ENCODE data around the gene IGFLR1. TPM values are rescaled to one million over a fixed set of nuclear protein-coding genes. Genes with fewer than 3 reads are reported as not detected.

IGFLR1 gene
- total RNA-seq, 4 donors from 2014 or later = 5.2 to 6.1 (median 5.9) TPM

GRCh38 chr19:35712567-35713505, 29.4 kb downstream of the IGFLR1 start:
- no peak overlapping the region for H3K4me3 ChIP-seq (replicated peaks in 1 of 3)
- no peak for TF ChIP-seq POLR2A (IDR thresholded peaks at IDR 0.05)
- TF ChIP-seq, protein P1, sequence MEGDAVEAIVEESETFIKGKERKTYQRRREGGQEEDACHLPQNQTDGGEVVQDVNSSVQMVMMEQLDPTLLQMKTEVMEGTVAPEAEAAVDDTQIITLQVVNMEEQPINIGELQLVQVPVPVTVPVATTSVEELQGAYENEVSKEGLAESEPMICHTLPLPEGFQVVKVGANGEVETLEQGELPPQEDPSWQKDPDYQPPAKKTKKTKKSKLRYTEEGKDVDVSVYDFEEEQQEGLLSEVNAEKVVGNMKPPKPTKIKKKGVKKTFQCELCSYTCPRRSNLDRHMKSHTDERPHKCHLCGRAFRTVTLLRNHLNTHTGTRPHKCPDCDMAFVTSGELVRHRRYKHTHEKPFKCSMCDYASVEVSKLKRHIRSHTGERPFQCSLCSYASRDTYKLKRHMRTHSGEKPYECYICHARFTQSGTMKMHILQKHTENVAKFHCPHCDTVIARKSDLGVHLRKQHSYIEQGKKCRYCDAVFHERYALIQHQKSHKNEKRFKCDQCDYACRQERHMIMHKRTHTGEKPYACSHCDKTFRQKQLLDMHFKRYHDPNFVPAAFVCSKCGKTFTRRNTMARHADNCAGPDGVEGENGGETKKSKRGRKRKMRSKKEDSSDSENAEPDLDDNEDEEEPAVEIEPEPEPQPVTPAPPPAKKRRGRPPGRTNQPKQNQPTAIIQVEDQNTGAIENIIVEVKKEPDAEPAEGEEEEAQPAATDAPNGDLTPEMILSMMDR (IDR thresholded peaks at IDR 0.05) = no peak
- no peaks in the 10 kb centered on the region for H3K9me3 ChIP-seq
- H3K36me3 ChIP-seq = no peaks in the 10 kb centered on the region
- H3K27ac ChIP-seq = no peak overlapping the region
- no peaks in the 10 kb centered on the region for H3K27me3 ChIP-seq
- intact Hi-C loops (cut with DNase I) = no loop called here
- DNase-seq = no peak
- WGBS, 2 donors = 78 to 80% methylated on average over 11 of the region's 11 CpGs
- peaks cover 10% of the 10 kb centered on the region in 2 donors for H3K4me1 ChIP-seq

DNA sequence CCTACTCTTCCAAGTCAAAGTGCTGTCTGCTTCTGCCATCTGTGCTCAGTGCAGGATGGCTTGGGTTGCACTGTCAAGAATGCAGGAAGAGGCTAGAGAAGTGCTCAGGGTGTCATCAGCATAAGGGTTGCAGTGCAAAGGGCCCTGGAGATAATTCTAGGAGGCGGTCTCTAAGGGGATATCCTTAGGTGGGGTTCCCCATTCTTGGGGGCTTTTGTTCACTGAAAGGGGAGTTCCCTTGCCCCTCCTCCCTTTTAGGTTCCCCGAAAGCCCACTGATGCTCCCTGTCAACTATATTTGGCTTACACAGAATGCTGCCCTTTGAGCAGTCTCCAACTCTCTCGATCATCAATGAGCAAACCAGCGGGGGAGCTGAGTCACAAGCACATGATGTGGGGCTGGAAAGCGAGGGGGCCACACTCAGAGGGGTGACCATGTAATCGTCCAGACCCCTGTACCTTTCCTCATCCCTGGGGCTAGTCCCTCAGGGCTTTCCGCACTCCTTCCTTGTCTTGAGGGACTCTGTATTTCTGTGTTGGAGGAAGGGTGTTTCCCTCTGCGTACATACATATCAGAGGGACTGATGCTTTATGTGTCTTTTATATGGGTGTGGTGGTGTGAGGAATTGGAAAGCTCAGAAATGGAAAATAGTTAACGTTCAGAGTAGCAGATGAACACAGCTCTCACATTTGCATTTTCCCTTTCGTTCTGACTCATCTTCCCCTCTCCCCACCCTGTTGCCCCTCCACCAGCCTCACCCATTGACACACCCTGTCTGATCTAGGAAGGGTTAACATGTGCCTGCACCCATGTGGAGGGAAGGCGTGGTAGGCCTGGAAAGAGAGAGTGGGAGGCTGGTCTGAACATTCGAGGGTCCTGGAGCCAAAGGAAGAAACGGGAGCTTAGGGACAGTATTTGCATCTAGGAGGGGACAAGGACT, 31.2 kb downstream of the IGFLR1 start:
- H3K9me3 ChIP-seq = no peaks in the 10 kb centered on the region
- H3K27me3 ChIP-seq = no peaks in the 10 kb centered on the region
- H3K27ac ChIP-seq = no peak overlapping the region
- H3K4me3 ChIP-seq (replicated peaks in 1 of 3) = no peak overlapping the region
- intact Hi-C loops (cut with DNase I) = no loop called here
- WGBS, 2 donors = 61 to 74% methylated on average over 13 of the region's 13 CpGs
- no peak for DNase-seq
- no peaks in the 10 kb centered on the region for H3K36me3 ChIP-seq
- TF ChIP-seq, protein P1 (IDR thresholded peaks at IDR 0.05) = no peak
- no peak for TF ChIP-seq POLR2A (IDR thresholded peaks at IDR 0.05)
- peaks cover 5 to 8% of the 10 kb centered on the region in 2 donors for H3K4me1 ChIP-seq

DNA sequence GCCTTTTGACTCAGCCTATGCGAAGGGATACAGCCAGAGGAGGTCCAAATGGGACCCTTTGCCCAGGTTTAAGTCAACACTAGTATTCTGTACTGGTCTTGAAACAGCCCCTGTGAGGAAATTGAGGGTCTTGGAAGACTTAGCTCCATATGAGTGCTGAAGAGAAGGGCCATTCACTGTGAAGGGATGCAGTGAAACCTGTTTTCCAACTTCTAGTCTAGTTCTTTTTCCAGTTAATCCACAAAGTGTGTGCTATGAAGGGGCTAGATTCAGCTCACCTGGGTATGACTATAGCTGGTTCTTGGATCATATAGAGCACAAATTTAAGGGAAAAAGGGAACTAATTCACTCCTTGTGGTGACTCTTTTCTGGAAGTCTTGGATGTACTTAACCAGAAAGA, 33.9 kb downstream of the IGFLR1 start:
- intact Hi-C loops (cut with DNase I) = no loop called here
- Histone ChIP-seq H3K9me3 (no peaks in the 10 kb centered on the region), H3K27ac (no peak overlapping the region), H3K36me3 (no peaks in the 10 kb centered on the region), H3K4me1 (no peaks in the 10 kb centered on the region), H3K27me3 (no peaks in the 10 kb centered on the region), H3K4me3 (replicated peaks in 1 of 3) (no peak overlapping the region)
- DNase-seq = no peak
- TF ChIP-seq, protein P1 (IDR thresholded peaks at IDR 0.05) = no peak
- TF ChIP-seq POLR2A (IDR thresholded peaks at IDR 0.05) = no peak
- WGBS, 2 donors = 57 to 61% methylated on average over 1 of the region's 1 CpG

DNA sequence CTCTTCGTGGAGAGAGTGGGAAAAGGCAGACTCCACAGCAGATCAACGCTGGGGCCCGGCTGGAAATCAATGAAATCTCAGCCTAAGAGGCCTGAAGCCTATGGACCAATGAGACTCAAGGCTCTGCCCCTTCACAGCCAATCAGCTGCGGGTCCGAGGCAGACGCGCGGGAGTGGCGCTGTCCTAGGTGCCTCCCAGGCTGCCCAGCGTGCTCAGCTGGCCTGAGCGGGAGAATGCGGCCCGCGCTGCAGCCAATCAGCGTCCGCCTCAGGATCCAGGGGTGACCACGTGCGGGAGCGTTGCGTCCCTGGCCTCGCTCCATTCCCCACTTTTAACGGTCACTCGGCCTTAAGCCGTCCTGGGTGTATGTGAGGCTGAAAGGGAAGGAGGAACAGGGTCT, 38.0 kb downstream of the IGFLR1 start, which contains the start of gene ZBTB32:
ZBTB32 (plus strand) TSS at position 341 of the 400 bp plus-strand sequence. CDS start 10,069 bp downstream, outside the sequence.
- WGBS, 2 donors = 22 to 45% methylated on average over 15 to 23 of the region's 24 CpGs
- no peaks in the 10 kb centered on the region for H3K36me3 ChIP-seq
- DNase-seq = peak; percentile 41 to 51
- TF ChIP-seq POLR2A (IDR thresholded peaks at IDR 0.05) = no peak
- TF ChIP-seq, protein P1 (IDR thresholded peaks at IDR 0.05) = no peak
- H3K4me3 ChIP-seq (replicated peaks in 1 of 3) = no peak within 1 kb of the TSS
- peaks cover 0 to 7% of the 10 kb centered on the region in 2 donors for H3K4me1 ChIP-seq
- H3K27ac ChIP-seq = no peak within 1 kb of the TSS
- intact Hi-C loops (cut with DNase I) = no loop called here
- no peaks in the 10 kb centered on the region for H3K9me3 ChIP-seq
- H3K27me3 ChIP-seq = no peaks in the 10 kb centered on the region

All from thyroid gland (tissue), 4 donors.